Umbilical cord (tissue), 2 donors: ENCODE data around the gene LRRC26. TPM values are rescaled to one million over a fixed set of nuclear protein-coding genes. Genes with fewer than 3 reads are reported as not detected.

Experiments
- DNase-seq: peaks from one replicate; pipeline ENCODE4 v3.0.0-alpha.2; 2015; ENCODE audit warnings: low spot score
- total RNA-seq: library from RNA; depleted of rRNA; stranded (reverse); fragments of >200 nt; gene quantifications from one replicate; pipeline ENCODE4 v1.2.3, GENCODE V29; 2014; ENCODE audit warnings: low replicate concordance; ENCODE audit not compliant: insufficient read depth

Gene LRRC26
- total RNA-seq, 1 donor from 2014 or later, result not detected

DNA sequence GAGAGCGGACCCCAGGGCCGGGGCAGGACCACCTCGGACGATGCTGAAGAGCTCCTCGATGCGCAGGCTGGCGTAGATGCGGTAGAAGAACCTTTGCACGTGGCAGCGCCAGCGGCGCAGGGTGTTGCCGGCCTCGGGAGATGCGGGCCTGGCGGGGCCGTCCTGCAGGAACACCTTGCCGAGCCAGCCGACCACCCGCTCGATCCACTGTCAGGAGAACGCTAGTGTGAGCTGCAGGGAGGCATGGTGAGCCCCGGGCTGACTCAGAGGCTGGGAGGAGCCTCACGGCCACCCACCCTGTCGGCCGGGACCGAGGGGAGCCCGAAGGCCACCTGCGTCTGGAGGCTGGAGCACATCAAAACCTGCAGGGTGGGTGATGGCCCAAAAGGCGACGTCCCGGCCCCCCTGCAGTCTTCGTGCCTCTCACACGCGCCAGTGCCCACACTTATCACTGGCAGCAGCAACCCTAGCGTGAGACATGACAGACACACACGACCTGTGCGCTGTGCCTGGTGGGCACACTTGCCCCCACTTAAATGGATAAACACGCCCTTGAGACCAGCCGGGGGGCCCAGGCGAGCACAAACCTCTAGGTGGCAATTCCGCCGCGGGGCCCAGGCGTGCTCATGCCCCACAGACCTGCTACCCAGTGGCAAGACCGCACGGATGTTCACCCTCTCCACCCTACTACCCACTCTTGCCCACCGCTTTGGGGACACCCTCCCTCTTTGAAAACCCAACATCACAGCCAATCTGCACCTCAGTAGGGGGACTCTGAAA lies 15.2 kb upstream of the LRRC26 start:
- DNase-seq, result no peak

DNA sequence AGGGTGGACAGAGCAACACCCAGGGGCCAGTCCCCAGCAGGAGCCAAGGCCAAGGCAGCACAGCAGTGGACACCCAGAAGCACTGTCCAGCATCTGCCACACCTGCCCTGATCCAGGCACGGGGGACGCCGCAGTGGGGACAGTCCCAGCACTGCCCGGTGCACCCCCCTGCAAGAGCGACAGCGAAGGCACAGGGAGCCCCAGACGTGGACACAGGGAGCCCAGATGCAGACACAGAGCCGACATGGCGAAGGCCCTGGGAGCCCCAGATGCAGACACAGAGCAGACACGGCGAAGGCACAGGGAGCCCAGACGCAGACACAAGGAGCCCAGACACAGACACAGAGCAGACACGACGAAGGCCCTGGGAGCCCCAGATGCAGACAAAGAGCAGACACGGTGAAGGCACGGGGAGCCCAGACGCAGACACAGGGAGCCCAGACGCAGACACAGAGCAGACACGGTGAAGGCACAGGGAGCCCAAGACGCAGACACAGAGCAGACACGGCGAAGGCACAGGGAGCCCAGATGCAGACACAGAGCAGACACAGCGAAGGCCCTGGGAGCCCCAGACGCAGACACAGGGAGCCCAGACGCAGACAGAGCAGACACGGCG lies 14.2 kb upstream of the LRRC26 start:
- no peak for DNase-seq

DNA sequence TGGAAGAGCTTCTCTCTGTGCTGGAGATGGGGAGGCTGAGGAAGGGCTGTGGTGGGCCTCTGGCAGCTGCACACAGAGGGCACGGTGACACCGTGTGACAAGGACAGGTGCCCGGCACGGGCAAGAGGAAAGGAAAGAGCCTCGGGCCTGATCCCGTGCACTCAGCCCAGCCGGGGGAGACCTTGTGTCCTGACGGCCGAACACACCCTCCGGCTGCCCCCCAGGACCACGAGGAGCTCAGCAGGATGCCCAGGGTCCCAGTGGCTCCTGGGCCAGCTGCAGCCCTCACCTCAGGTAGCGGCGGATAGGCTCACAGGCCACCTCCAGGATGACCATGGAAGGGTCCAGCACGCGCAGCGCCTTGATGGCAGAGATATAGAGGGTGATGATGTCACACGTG lies 13.0 kb upstream of the LRRC26 start:
- DNase-seq, result no peak

- no peak for DNase-seq
Measured at GRCh38 chr9:137181680-137182079, 11.8 kb upstream of the LRRC26 start.

DNA sequence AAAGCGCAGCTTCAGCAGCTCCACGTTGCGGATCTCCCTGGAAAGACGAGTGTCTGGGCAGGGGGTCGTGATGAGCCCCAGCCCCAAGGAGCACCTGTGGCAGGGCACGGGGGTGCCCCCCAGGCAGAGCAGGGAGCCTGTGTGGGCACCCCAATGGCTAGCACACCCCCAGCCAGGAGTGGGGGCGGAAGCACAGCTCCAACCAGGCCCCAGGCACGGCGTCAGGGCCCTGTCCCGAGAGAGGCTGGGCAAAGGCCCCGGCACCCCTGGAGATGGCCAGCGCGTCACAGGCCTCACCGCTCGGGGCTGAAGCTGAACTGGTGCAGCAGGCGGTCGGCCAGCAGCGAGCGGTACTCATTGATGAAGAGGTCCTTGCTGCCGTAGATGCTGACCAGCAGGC lies 10.6 kb upstream of the LRRC26 start:
- DNase-seq, result no peak

- no peak for DNase-seq
Measured at GRCh38 chr9:137179761-137180160, 9.9 kb upstream of the LRRC26 start.

DNA sequence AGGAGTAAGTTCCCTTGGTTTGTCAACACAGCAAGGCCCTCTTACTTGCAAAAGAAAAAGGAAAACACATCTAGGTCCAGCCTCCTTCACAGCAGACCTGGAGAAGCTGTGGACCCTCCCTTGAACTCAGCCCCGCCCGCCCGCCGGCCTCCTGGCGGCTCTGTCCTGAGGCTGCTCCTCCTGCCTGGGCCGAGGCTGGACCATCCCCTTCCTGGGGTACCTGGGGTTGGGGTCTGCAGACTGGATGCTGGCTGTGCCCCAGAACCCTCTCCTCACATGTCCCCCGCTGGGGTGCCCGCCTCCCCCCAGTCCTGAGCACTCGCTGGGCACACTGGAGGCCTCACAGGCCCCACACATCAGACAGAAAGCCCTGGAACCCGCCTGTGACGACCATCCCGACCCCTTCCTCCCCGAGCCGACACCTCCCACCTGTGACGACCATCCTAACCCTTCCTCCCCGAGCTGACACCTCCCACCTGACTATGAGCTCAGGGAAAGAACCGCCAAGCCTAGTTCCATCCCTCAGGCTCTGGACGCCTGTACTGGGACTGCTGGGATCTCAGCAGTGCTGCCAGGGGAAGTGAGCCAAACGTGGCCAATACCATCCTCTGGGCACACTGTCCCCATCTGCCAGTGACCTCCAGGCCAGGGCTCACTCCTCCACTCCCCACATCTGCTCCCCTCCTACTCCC lies 9.2 kb upstream of the LRRC26 start:
- no peak for DNase-seq

- DNase-seq, result no peak
Measured at GRCh38 chr9:137178201-137178938, 8.5 kb upstream of the LRRC26 start.

DNA sequence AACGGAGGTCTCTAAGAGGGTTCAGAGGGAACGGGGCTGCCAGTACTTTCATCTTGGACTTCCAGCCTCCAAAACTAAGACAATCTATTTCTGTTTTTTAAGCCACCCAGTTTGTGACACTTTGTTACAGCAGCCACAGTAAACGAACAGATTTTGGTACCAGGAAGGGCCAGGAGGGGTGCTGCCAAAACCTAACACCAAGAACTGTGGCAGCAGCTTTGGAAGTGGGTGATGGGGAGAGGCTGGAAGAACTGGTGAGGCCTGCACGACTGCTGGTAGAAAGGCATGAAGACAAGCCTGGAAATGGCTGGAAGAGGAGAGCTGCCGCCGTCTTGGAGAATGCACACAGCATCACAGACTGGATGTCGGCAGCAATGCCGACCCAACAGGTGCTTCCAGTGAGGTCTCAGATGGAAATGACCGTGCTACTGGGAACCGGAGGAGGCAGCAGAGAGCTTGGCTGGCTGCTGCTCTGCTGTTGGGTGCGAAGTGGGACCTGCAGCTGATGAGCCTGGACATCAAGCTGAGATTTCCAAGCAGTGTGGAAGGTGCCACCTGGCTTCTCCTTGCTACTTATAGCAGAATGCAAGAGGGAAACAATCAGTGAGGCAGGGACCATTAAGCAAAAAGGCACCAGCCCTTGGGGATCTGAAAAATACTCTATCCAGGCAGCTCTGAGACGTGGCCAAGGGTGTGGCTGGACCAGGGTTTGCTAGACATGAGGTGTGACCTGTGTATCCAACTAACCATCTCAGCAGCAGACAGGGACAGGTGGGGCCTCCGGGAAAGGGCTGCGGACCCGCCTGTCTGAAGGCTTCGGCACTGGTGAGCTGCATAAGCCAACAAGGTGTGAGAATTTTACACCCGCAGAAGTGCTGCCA lies 6.7 kb upstream of the LRRC26 start:
- no peak for DNase-seq

DNA sequence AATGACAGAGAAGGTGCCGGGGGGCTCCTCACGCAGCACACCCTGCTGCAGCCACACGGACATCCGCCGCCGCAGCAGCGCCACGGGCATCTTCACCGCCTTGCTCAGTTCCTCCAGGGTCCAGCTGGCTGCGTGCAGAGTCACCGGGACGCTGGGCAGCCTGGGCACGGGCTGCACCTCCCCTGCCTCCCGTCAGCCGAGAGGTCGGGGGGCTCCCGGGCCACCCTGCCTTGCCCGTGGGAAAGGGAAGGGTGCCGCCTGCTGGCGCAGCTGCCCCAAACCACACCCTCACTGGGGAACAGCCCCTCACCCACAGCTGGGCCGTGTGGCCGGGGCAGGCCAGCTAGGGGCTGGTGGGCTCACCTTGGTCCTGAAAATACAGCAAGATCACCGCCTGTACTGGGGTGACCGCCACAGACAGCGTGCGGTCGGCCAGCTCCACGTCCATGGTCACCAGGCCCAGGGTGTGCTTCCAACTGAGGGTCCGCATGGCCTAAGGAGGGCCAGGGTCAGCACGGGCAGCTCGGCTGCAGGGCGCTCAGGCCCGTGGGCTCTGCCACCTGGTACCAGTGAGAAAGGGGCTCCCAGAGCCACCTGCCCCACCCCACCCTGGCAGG lies 5.6 kb upstream of the LRRC26 start:
- no peak for DNase-seq

DNA sequence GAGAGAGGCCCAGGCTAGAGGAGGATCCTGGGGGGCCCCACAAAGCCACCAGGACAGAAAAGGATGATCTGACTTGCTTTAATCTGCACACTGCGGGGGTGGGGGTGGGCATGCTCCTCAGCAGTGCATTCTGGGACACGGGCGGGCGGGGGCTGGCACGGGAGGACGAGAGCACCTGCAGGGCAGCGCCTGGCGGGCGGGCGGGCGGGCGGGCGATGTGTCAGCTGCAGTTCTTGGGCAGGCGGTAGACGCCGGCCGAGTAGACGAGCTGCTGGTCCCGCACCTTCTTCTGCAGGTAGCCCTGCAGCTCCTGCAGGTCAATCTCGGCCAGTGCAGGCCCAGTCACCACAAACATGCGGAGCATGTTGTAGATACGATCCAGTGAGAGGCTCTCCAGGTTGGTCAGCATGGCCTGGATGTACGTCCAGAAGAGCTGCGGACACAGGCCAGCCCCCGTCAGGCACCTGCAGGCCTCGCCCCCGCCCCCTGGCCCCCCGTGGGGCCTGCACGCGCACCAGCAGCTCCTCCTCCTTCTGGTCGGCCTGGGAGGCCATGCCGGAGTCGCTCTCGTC lies 5.0 kb upstream of the LRRC26 start:
- DNase-seq, result no peak

GRCh38 chr9:137173796-137174664 lies 4.2 kb upstream of the LRRC26 start:
- no peak for DNase-seq

GRCh38 chr9:137172901-137173795 lies 3.3 kb upstream of the LRRC26 start:
- DNase-seq, result no peak

GRCh38 chr9:137171149-137171900 lies 1.5 kb upstream of the LRRC26 start:
- no peak for DNase-seq

GRCh38 chr9:137170486-137171148 lies 766 bp upstream of the LRRC26 start:
- DNase-seq, result no peak

- peak; percentile 13 for DNase-seq
Measured at GRCh38 chr9:137168904-137169856, 671 bp downstream of the LRRC26 start.
